ENCODE data around the gene TET3.

DNA sequence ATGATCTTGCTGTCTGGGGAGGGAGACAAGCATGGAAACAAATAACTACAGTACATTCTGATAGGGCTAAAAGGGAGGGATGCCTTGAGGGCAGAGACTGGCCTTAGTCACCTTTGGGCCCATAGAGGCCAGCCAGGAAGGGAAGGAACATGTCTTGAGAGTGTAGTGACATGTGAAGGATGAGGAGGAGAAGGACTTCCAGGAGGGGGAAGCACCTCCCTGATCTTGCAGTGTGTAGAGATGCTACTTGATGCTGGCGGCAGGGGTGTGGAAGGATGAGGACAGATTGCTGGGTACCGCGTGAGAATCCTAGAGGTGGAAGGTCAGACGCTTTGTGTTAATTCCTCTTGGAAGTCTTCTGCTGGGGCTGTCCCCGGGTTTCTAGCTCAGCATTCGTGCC, 13.1 kb downstream of the TET3 start:
- TF ChIP-seq MYC (IDR thresholded peaks at IDR 0.05; ENCODE audit: low read depth, low read length) (no peak), POLR2A (IDR thresholded peaks at IDR 0.05; ENCODE audit: extremely low read depth, insufficient read length) (no peak)
- TF ChIP-seq, protein P1, sequence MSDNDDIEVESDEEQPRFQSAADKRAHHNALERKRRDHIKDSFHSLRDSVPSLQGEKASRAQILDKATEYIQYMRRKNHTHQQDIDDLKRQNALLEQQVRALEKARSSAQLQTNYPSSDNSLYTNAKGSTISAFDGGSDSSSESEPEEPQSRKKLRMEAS (IDR thresholded peaks at IDR 0.05; ENCODE audit: low read depth, low read length), result no peak
- TF ChIP-seq, protein P2, sequence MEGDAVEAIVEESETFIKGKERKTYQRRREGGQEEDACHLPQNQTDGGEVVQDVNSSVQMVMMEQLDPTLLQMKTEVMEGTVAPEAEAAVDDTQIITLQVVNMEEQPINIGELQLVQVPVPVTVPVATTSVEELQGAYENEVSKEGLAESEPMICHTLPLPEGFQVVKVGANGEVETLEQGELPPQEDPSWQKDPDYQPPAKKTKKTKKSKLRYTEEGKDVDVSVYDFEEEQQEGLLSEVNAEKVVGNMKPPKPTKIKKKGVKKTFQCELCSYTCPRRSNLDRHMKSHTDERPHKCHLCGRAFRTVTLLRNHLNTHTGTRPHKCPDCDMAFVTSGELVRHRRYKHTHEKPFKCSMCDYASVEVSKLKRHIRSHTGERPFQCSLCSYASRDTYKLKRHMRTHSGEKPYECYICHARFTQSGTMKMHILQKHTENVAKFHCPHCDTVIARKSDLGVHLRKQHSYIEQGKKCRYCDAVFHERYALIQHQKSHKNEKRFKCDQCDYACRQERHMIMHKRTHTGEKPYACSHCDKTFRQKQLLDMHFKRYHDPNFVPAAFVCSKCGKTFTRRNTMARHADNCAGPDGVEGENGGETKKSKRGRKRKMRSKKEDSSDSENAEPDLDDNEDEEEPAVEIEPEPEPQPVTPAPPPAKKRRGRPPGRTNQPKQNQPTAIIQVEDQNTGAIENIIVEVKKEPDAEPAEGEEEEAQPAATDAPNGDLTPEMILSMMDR (IDR thresholded peaks at IDR 0.05; ENCODE audit: low read depth, low read length), result no peak

Data from NB4 (cell line).